K562 (cell line): ENCODE data around the gene ZMPSTE24. TPM values are rescaled to one million over a fixed set of nuclear protein-coding genes. Genes with fewer than 3 reads are reported as not detected.

ENCODE experiments used
- BRD4 ChIP-seq: fragments of 200-600 bp; sonication (generic); IDR thresholded peaks from 2 replicates; pipeline ENCODE4 v1.6.1; 2017; ENCODE audit warnings: inconsistent platforms
- E2F3 ChIP-seq: fragments of 250-450 bp; sonication (Bioruptor Pico); IDR thresholded peaks from 2 replicates; pipeline ENCODE4 v1.4.0; 2020; ENCODE audit warnings: mild to moderate bottlenecking
- GABPA ChIP-seq: fragments of 200-800 bp; sonication (Bioruptor generic); conservative IDR thresholded peaks from 2 replicates; pipeline ENCODE4 v1.6.1; 2016; ENCODE audit warnings: low read depth, missing genetic modification characterization, missing compliant biosample characterization
- NFIC ChIP-seq: fragments of 450-650 bp; IDR thresholded peaks from 2 replicates; pipeline ENCODE4 v1.6.1; 2017; ENCODE audit warnings: mild to moderate bottlenecking, inconsistent platforms
- SP2 ChIP-seq: IDR thresholded peaks from 2 replicates; pipeline ENCODE4 v1.6.1; 2011; ENCODE audit warnings: mild to moderate bottlenecking, low read depth, low read length, moderate library complexity; ENCODE audit not compliant: poor library complexity, severe bottlenecking; ENCODE audit errors: extremely low read depth
- polyA plus RNA-seq, 8 experiments: library from polyadenylated mRNA; depleted of rRNA in 4 of 8; stranded (reverse) in 5 of 8; unstranded in 3 of 8; fragments of >200 nt; fragmentation: Nextera tagmentation in 2 of 8; fragmentation: Illumina TruSeq in 1 of 8; extraction: Ambion mirVana in 2 of 8; extraction: Trizol in 1 of 8; gene quantifications; 2 replicates each; pipeline versions ENCODE4 v1.2.1 to v1.2.3, GENCODE V29; 2011 to 2014; ENCODE audit warnings: inconsistent platforms in 1 of 8, missing spikeins in 1 of 8
- total RNA-seq, 7 experiments: library from RNA; depleted of rRNA in 6 of 7; stranded (reverse); fragments of >200 nt in 6 of 7; fragmentation: Illumina TruSeq in 2 of 7; extraction: Trizol in 2 of 7; gene quantifications; 2 replicates each; pipeline versions ENCODE4 v1.2.1 to v1.2.3, GENCODE V29; 2011 to 2021; ENCODE audit warnings: low replicate concordance in 1 of 7
- TF ChIP-seq, protein P1 (sequence below): fragments of 450-650 bp; IDR thresholded peaks from 2 replicates; pipeline ENCODE4 v1.6.1; 2016; ENCODE audit warnings: mild to moderate bottlenecking, moderate library complexity
- TF ChIP-seq, protein P2 (sequence below): IDR thresholded peaks from 2 replicates; pipeline ENCODE4 v1.6.1; 2016; ENCODE audit warnings: missing genetic modification characterization, missing compliant biosample characterization
- TF ChIP-seq, protein P3 (sequence below): fragments of 450-650 bp; IDR thresholded peaks from 2 replicates; pipeline ENCODE4 v1.6.1; 2017; ENCODE audit warnings: antibody characterized with exemption, mild to moderate bottlenecking

ZMPSTE24 gene
- total and polyA plus RNA-seq, 9 of the 15 experiments (the other 6 are each of a cell fraction or from before 2014, with no cell fraction given): 30.7 to 75.9 (median 64.3) TPM

DNA sequence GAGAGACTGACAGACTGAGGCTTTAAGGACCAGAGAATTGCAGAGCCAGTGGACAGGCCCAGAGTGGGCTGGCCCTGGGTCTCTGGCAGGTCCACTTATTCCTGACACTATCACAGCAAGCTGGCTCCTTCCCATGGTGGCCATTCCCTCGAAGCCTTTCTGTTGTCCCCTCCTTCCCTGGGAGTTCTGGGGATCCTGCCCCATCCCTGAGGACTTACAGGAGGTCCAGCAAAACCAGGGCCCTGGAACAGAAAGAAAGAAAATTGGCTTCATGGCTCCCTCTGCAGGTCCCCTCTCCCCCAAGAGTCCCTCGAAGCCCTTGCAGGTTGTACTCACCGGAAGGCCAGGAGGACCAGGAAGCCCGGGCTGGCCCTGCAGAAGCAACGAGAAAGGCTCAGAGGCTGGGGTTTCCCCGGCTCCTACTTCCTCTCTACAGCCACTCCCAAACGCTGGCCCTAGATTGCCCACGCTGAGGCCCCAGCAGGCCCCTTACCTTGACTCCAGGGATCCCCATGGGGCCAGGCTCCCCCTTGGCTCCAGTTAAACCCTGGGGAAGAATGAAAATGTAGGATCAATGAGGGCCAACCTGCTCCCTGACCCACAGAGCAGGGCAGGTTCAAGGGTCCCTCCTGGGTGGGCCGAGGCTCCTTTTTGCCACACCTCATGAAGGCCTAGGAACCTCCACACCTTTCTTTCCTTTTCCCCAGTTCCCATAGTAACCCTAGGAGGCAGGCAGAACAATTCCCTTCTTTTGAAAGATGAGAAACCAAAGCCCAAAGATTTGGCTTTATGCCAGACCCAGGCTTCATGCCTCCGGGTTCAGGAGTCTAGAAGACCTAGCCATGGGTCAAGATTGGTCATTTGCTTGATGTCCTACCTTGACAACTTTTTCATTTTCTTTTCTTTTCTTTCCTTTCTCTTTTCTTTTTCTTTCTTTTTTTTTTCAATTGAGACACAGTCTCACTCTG lies 54.5 kb downstream of the ZMPSTE24 start (continued):
- TF ChIP-seq, protein P1, sequence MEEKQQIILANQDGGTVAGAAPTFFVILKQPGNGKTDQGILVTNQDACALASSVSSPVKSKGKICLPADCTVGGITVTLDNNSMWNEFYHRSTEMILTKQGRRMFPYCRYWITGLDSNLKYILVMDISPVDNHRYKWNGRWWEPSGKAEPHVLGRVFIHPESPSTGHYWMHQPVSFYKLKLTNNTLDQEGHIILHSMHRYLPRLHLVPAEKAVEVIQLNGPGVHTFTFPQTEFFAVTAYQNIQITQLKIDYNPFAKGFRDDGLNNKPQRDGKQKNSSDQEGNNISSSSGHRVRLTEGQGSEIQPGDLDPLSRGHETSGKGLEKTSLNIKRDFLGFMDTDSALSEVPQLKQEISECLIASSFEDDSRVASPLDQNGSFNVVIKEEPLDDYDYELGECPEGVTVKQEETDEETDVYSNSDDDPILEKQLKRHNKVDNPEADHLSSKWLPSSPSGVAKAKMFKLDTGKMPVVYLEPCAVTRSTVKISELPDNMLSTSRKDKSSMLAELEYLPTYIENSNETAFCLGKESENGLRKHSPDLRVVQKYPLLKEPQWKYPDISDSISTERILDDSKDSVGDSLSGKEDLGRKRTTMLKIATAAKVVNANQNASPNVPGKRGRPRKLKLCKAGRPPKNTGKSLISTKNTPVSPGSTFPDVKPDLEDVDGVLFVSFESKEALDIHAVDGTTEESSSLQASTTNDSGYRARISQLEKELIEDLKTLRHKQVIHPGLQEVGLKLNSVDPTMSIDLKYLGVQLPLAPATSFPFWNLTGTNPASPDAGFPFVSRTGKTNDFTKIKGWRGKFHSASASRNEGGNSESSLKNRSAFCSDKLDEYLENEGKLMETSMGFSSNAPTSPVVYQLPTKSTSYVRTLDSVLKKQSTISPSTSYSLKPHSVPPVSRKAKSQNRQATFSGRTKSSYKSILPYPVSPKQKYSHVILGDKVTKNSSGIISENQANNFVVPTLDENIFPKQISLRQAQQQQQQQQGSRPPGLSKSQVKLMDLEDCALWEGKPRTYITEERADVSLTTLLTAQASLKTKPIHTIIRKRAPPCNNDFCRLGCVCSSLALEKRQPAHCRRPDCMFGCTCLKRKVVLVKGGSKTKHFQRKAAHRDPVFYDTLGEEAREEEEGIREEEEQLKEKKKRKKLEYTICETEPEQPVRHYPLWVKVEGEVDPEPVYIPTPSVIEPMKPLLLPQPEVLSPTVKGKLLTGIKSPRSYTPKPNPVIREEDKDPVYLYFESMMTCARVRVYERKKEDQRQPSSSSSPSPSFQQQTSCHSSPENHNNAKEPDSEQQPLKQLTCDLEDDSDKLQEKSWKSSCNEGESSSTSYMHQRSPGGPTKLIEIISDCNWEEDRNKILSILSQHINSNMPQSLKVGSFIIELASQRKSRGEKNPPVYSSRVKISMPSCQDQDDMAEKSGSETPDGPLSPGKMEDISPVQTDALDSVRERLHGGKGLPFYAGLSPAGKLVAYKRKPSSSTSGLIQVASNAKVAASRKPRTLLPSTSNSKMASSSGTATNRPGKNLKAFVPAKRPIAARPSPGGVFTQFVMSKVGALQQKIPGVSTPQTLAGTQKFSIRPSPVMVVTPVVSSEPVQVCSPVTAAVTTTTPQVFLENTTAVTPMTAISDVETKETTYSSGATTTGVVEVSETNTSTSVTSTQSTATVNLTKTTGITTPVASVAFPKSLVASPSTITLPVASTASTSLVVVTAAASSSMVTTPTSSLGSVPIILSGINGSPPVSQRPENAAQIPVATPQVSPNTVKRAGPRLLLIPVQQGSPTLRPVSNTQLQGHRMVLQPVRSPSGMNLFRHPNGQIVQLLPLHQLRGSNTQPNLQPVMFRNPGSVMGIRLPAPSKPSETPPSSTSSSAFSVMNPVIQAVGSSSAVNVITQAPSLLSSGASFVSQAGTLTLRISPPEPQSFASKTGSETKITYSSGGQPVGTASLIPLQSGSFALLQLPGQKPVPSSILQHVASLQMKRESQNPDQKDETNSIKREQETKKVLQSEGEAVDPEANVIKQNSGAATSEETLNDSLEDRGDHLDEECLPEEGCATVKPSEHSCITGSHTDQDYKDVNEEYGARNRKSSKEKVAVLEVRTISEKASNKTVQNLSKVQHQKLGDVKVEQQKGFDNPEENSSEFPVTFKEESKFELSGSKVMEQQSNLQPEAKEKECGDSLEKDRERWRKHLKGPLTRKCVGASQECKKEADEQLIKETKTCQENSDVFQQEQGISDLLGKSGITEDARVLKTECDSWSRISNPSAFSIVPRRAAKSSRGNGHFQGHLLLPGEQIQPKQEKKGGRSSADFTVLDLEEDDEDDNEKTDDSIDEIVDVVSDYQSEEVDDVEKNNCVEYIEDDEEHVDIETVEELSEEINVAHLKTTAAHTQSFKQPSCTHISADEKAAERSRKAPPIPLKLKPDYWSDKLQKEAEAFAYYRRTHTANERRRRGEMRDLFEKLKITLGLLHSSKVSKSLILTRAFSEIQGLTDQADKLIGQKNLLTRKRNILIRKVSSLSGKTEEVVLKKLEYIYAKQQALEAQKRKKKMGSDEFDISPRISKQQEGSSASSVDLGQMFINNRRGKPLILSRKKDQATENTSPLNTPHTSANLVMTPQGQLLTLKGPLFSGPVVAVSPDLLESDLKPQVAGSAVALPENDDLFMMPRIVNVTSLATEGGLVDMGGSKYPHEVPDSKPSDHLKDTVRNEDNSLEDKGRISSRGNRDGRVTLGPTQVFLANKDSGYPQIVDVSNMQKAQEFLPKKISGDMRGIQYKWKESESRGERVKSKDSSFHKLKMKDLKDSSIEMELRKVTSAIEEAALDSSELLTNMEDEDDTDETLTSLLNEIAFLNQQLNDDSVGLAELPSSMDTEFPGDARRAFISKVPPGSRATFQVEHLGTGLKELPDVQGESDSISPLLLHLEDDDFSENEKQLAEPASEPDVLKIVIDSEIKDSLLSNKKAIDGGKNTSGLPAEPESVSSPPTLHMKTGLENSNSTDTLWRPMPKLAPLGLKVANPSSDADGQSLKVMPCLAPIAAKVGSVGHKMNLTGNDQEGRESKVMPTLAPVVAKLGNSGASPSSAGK: peak; percentile 35; the same call in 1 of the 2 replicates
- TF ChIP-seq, protein P2, sequence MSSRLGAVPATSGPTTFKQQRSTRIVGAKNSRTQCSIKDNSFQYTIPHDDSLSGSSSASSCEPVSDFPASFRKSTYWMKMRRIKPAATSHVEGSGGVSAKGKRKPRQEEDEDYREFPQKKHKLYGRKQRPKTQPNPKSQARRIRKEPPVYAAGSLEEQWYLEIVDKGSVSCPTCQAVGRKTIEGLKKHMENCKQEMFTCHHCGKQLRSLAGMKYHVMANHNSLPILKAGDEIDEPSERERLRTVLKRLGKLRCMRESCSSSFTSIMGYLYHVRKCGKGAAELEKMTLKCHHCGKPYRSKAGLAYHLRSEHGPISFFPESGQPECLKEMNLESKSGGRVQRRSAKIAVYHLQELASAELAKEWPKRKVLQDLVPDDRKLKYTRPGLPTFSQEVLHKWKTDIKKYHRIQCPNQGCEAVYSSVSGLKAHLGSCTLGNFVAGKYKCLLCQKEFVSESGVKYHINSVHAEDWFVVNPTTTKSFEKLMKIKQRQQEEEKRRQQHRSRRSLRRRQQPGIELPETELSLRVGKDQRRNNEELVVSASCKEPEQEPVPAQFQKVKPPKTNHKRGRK (tag): 0 out of 2 replicates have a peak, but pooled peaks have one; percentile 24
- TF ChIP-seq GABPA (tag) (peak; percentile 36; the same call in 1 of the 2 replicates), NFIC (peak; percentile 96), BRD4 (0 out of 2 replicates have a peak, but pooled peaks have one; percentile 45), E2F3 (CRISPR knock-in tag) (no peak), SP2 (no peak)
- TF ChIP-seq, protein P3, sequence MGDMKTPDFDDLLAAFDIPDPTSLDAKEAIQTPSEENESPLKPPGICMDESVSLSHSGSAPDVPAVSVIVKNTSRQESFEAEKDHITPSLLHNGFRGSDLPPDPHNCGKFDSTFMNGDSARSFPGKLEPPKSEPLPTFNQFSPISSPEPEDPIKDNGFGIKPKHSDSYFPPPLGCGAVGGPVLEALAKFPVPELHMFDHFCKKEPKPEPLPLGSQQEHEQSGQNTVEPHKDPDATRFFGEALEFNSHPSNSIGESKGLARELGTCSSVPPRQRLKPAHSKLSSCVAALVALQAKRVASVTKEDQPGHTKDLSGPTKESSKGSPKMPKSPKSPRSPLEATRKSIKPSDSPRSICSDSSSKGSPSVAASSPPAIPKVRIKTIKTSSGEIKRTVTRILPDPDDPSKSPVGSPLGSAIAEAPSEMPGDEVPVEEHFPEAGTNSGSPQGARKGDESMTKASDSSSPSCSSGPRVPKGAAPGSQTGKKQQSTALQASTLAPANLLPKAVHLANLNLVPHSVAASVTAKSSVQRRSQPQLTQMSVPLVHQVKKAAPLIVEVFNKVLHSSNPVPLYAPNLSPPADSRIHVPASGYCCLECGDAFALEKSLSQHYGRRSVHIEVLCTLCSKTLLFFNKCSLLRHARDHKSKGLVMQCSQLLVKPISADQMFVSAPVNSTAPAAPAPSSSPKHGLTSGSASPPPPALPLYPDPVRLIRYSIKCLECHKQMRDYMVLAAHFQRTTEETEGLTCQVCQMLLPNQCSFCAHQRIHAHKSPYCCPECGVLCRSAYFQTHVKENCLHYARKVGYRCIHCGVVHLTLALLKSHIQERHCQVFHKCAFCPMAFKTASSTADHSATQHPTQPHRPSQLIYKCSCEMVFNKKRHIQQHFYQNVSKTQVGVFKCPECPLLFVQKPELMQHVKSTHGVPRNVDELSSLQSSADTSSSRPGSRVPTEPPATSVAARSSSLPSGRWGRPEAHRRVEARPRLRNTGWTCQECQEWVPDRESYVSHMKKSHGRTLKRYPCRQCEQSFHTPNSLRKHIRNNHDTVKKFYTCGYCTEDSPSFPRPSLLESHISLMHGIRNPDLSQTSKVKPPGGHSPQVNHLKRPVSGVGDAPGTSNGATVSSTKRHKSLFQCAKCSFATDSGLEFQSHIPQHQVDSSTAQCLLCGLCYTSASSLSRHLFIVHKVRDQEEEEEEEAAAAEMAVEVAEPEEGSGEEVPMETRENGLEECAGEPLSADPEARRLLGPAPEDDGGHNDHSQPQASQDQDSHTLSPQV: peak; percentile 36; the same call in 1 of the 2 replicates
